Cardiac muscle cell (in vitro differentiated cells and primary cell): Measurements from ENCODE around the gene FRAT1. TPM values are rescaled to one million over a fixed set of nuclear protein-coding genes. Genes with fewer than 3 reads are reported as not detected.
A peak's percentile ranks its signal among the peaks of the same experiment; 100 is the strongest.
"Not testable (repeated sequence)": the region's sequence is repeated elsewhere in the genome, so short reads cannot be mapped to it uniquely, and the experiment has no call there.

Source experiments
- DNase-seq, 2 donors: peaks; one replicate each; pipeline versions ENCODE4 v3.0.0 to v3.0.0-alpha.2; 2010 to 2017; ENCODE audit warnings: low read depth in 1 of 2, low spot score in 1 of 2
- H3K27ac ChIP-seq: fragments of 200-600 bp; sonication (generic); 2 replicates; pipeline ENCODE4 v1.5.1; 2016
- H3K27me3 ChIP-seq: fragments of 200-600 bp; sonication (generic); 2 replicates; pipeline ENCODE4 v1.6.0; 2016; ENCODE audit warnings: control low read depth
- H3K36me3 ChIP-seq: fragments of 200-600 bp; sonication (generic); 2 replicates; pipeline ENCODE4 v1.5.1; 2016; ENCODE audit warnings: control low read depth
- H3K4me1 ChIP-seq: fragments of 200-600 bp; sonication (generic); 2 replicates; pipeline ENCODE4 v1.8.1; 2017; ENCODE audit warnings: low read depth, mild to moderate bottlenecking, mixed run types
- H3K4me3 ChIP-seq: fragments of 200-600 bp; sonication (generic); 2 replicates; pipeline ENCODE4 v1.5.1; 2016; ENCODE audit warnings: mild to moderate bottlenecking
- H3K9me3 ChIP-seq: fragments of 200-600 bp; sonication (generic); 2 replicates; pipeline ENCODE4 v1.5.1; 2017; ENCODE audit warnings: low read depth, mild to moderate bottlenecking, control low read depth
- polyA plus RNA-seq: library from polyadenylated mRNA; unstranded; fragments of >200 nt; fragmentation: Nextera tagmentation; extraction: Ambion mirVana; gene quantifications from 2 replicates; pipeline ENCODE4 v1.2.1, GENCODE V29; 2016
- total RNA-seq: library from RNA; depleted of rRNA; stranded (reverse); fragments of >200 nt; gene quantifications from 2 replicates; pipeline ENCODE4 v1.2.3, GENCODE V29; 2016
- TF ChIP-seq, protein P1 (sequence below): IDR thresholded peaks from 2 replicates; pipeline ENCODE4 v1.5.1; 2012; ENCODE audit warnings: low read depth, mild to moderate bottlenecking, low read length

The FRAT1 gene
- total and polyA plus RNA-seq, 2 experiments from 2014 or later = 12.3 to 17.3 TPM

DNA sequence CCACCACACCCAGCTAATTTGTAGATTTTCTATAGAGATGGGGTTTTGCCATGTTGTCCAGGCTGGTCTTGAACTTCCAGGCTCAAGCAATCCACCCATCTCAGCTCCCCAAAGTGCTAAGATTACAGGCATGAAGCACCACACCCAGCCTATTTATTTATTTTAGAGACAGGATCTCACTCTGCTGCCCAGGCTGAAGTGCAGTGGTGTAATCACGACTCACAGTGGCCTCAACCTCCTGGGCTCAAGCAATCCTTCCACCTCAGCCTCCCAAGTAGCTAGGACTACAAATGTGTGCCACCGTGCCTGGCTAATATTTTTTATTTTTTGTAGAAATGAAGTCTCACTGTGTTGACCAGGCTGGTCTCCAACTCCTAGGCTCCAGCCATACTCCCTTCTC is 22.3 kb downstream of the FRAT1 start:
- TF ChIP-seq, protein P1, sequence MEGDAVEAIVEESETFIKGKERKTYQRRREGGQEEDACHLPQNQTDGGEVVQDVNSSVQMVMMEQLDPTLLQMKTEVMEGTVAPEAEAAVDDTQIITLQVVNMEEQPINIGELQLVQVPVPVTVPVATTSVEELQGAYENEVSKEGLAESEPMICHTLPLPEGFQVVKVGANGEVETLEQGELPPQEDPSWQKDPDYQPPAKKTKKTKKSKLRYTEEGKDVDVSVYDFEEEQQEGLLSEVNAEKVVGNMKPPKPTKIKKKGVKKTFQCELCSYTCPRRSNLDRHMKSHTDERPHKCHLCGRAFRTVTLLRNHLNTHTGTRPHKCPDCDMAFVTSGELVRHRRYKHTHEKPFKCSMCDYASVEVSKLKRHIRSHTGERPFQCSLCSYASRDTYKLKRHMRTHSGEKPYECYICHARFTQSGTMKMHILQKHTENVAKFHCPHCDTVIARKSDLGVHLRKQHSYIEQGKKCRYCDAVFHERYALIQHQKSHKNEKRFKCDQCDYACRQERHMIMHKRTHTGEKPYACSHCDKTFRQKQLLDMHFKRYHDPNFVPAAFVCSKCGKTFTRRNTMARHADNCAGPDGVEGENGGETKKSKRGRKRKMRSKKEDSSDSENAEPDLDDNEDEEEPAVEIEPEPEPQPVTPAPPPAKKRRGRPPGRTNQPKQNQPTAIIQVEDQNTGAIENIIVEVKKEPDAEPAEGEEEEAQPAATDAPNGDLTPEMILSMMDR = no peak
- Histone ChIP-seq H3K27ac (no peak overlapping the region), H3K4me3 (no peak overlapping the region), H3K9me3 (no peaks in the 10 kb centered on the region), H3K36me3 (no peaks in the 10 kb centered on the region), H3K27me3 (no peaks in the 10 kb centered on the region), H3K4me1 (peaks cover 8% of the 10 kb centered on the region)
- DNase-seq = no peak

- not testable (repeated sequence) for H3K27ac ChIP-seq, H3K27me3 ChIP-seq, H3K9me3 ChIP-seq, DNase-seq, H3K36me3 ChIP-seq, H3K4me1 ChIP-seq, H3K4me3 ChIP-seq
Observed at GRCh38 chr10:97343664-97344063, 24.6 kb downstream of the FRAT1 start.

DNA sequence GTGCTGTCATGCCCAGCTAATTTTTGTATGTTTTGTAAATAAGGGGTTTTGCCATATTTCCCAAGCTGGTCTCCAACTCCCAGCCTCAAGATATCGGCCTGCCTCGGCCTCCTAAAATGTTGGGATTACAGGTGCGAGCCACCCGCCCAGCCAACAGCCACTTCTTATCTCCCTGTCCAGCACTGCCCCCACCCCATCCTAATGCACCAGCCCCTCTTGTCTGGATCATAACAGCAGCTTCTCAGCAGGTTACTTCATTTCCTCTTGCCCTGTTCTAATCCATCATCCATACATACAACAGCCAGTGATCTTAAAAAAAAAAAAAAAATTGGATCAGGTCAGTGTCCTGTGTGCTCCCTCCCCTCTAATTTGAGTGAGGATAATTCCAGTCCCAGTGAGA is 28.2 kb downstream of the FRAT1 start:
- no peaks in the 10 kb centered on the region for H3K27me3 ChIP-seq
- H3K4me1 ChIP-seq = peaks cover 3% of the 10 kb centered on the region
- no peaks in the 10 kb centered on the region for H3K36me3 ChIP-seq
- no peak for DNase-seq
- no peak overlapping the region for H3K27ac ChIP-seq
- TF ChIP-seq, protein P1 = no peak
- no peak overlapping the region for H3K4me3 ChIP-seq
- H3K9me3 ChIP-seq = no peaks in the 10 kb centered on the region

- Histone ChIP-seq H3K27ac (no peak overlapping the region), H3K36me3 (no peaks in the 10 kb centered on the region), H3K9me3 (no peaks in the 10 kb centered on the region), H3K4me3 (no peak overlapping the region), H3K27me3 (no peaks in the 10 kb centered on the region), H3K4me1 (peaks cover 3% of the 10 kb centered on the region)
- TF ChIP-seq, protein P1 = no peak
- DNase-seq = no peak
Observed at GRCh38 chr10:97349752-97350513, 30.9 kb downstream of the FRAT1 start.

DNA sequence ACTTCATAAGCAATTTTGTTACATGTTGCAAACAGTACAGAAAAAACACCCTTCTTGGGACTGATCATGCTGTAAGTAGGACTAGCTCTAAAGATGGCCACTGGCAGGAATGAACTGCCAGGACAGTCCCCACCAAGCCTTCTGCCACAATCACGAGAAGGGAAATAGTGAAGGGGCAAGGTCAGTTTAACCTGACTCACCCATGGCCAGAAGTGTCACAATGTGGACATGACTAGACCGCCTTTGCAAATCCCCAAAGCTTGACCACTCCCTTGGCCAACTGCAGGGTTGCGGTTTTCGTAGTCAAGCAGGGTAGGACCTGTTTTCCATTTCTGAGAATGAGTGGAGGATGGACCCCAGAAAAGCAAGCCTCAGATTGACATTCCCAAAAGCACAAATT is 34.9 kb downstream of the FRAT1 start:
- DNase-seq = no peak
- Histone ChIP-seq H3K36me3 (no peaks in the 10 kb centered on the region), H3K4me3 (no peak overlapping the region), H3K27ac (no peak overlapping the region), H3K4me1 (peaks cover 3% of the 10 kb centered on the region), H3K9me3 (no peaks in the 10 kb centered on the region), H3K27me3 (no peaks in the 10 kb centered on the region)
- TF ChIP-seq, protein P1 = no peak

GRCh38 chr10:97355571-97355975 is 36.5 kb downstream of the FRAT1 start:
- DNase-seq = peak; percentile 34 to 36
- Histone ChIP-seq H3K27me3 (no peaks in the 10 kb centered on the region), H3K27ac (no peak overlapping the region), H3K4me3 (no peak overlapping the region), H3K9me3 (no peaks in the 10 kb centered on the region), H3K36me3 (no peaks in the 10 kb centered on the region), H3K4me1 (no peaks in the 10 kb centered on the region)
- TF ChIP-seq, protein P1 = peak; percentile 50
